GM19452 (cell line): ENCODE results near the gene ZNF622.

Experiments used
- ATAC-seq: cut with Tn5 transposase; IDR thresholded peaks from one replicate; pipeline ENCODE4 v1.9.1; 2021; ENCODE audit not compliant: unreplicated experiment

The ZNF622 gene

GRCh38 chr5:16465544-16466432 is at the start of gene ZNF622:
TSS of gene ZNF622 (minus strand) at chr5:16465800. CDS start at chr5:16465665, 135 bp downstream.
- peak; percentile 84 for ATAC-seq

- ATAC-seq, result no peak
Observed at GRCh38 chr5:16510098-16510497, 44.5 kb upstream of the ZNF622 start.

GRCh38 chr5:16508730-16509531 is 43.3 kb upstream of the ZNF622 start:
- no peak for ATAC-seq

GRCh38 chr5:16507716-16508115 is 42.1 kb upstream of the ZNF622 start:
- no peak for ATAC-seq

- no peak for ATAC-seq
Observed at GRCh38 chr5:16505904-16506303, 40.3 kb upstream of the ZNF622 start.

GRCh38 chr5:16505140-16505891 is 39.7 kb upstream of the ZNF622 start:
- no peak for ATAC-seq

GRCh38 chr5:16504571-16504970 is 39.0 kb upstream of the ZNF622 start:
- ATAC-seq, result no peak

- ATAC-seq, result no peak
Observed at GRCh38 chr5:16502866-16503265, 37.3 kb upstream of the ZNF622 start.

- ATAC-seq, result no peak
Observed at GRCh38 chr5:16500024-16500423, 34.4 kb upstream of the ZNF622 start.

GRCh38 chr5:16497546-16497945 is 31.9 kb upstream of the ZNF622 start:
- no peak for ATAC-seq

- ATAC-seq, result no peak
Observed at GRCh38 chr5:16493261-16493660, 27.7 kb upstream of the ZNF622 start.

GRCh38 chr5:16492398-16493140 is 27.0 kb upstream of the ZNF622 start:
- ATAC-seq, result no peak

GRCh38 chr5:16490911-16491310 is 25.3 kb upstream of the ZNF622 start:
- no peak for ATAC-seq

- peak; percentile 55 for ATAC-seq
Observed at GRCh38 chr5:16489322-16489791, 23.8 kb upstream of the ZNF622 start.

- ATAC-seq, result no peak
Observed at GRCh38 chr5:16487456-16487855, 21.9 kb upstream of the ZNF622 start.

- no peak for ATAC-seq
Observed at GRCh38 chr5:16486711-16487111, 21.1 kb upstream of the ZNF622 start.

- no peak for ATAC-seq
Observed at GRCh38 chr5:16485656-16486055, 20.1 kb upstream of the ZNF622 start.

GRCh38 chr5:16484081-16484480 is 18.5 kb upstream of the ZNF622 start:
- ATAC-seq, result no peak

- no peak for ATAC-seq
Observed at GRCh38 chr5:16483361-16483760, 17.8 kb upstream of the ZNF622 start.

- ATAC-seq, result no peak
Observed at GRCh38 chr5:16482891-16483290, 17.3 kb upstream of the ZNF622 start.
